ENCODE measurements around the gene CBLIF.
"Not testable (repeated sequence)": the region's sequence is repeated elsewhere in the genome, so short reads cannot be mapped to it uniquely, and the experiment has no call there.

The CBLIF gene

GRCh38 chr11:59865031-59865430 is 19.7 kb upstream of the CBLIF start:
- TF ChIP-seq CTCF (IDR thresholded peaks at IDR 0.05; ENCODE audit: insufficient read depth, low read depth, low read length, missing control alignments), result no peak
- H3K4me3 ChIP-seq (ENCODE audit: low read length), result peak overlapping the region; percentile 6
- peak; percentile 77 for DNase-seq (ENCODE audit: low read depth)

GRCh38 chr11:59862252-59862651 is 17.0 kb upstream of the CBLIF start:
- no peak overlapping the region for H3K4me3 ChIP-seq (ENCODE audit: low read length)
- DNase-seq (ENCODE audit: low read depth), result no peak
- no peak for TF ChIP-seq CTCF (IDR thresholded peaks at IDR 0.05; ENCODE audit: insufficient read depth, low read depth, low read length, missing control alignments)

- H3K4me3 ChIP-seq (ENCODE audit: low read length), result no peak overlapping the region
- no peak for DNase-seq (ENCODE audit: low read depth)
- no peak for TF ChIP-seq CTCF (IDR thresholded peaks at IDR 0.05; ENCODE audit: insufficient read depth, low read depth, low read length, missing control alignments)
Observed at GRCh38 chr11:59859673-59860072, 14.4 kb upstream of the CBLIF start.

GRCh38 chr11:59857439-59858434 is 12.4 kb upstream of the CBLIF start:
- DNase-seq (ENCODE audit: low read depth), result peak; percentile 68
- H3K4me3 ChIP-seq (ENCODE audit: low read length), result no peak overlapping the region
- TF ChIP-seq CTCF (IDR thresholded peaks at IDR 0.05; ENCODE audit: insufficient read depth, low read depth, low read length, missing control alignments), result no peak

- no peak for DNase-seq (ENCODE audit: low read depth)
- no peak for TF ChIP-seq CTCF (IDR thresholded peaks at IDR 0.05; ENCODE audit: insufficient read depth, low read depth, low read length, missing control alignments)
- H3K4me3 ChIP-seq (ENCODE audit: low read length), result no peak overlapping the region
Observed at GRCh38 chr11:59854871-59855270, 9.6 kb upstream of the CBLIF start.

- not testable (repeated sequence) for DNase-seq (ENCODE audit: low read depth); H3K4me3 ChIP-seq (ENCODE audit: low read length)
Observed at GRCh38 chr11:59851416-59851815, 6.1 kb upstream of the CBLIF start.

GRCh38 chr11:59849551-59849950 is 4.3 kb upstream of the CBLIF start:
- not testable (repeated sequence) for DNase-seq (ENCODE audit: low read depth); H3K4me3 ChIP-seq (ENCODE audit: low read length)

- DNase-seq (ENCODE audit: low read depth), result no peak
- H3K4me3 ChIP-seq (ENCODE audit: low read length), result no peak overlapping the region
- no peak for TF ChIP-seq CTCF (IDR thresholded peaks at IDR 0.05; ENCODE audit: insufficient read depth, low read depth, low read length, missing control alignments)
Observed at GRCh38 chr11:59849129-59849528, 3.8 kb upstream of the CBLIF start.

- not testable (repeated sequence) for DNase-seq (ENCODE audit: low read depth); H3K4me3 ChIP-seq (ENCODE audit: low read length)
Observed at GRCh38 chr11:59848439-59848838, 3.1 kb upstream of the CBLIF start.

Measured in epithelial cell of esophagus (primary cell).